WTC11 (cell line): ENCODE measurements around the gene SEBOX. TPM values are rescaled to one million over a fixed set of nuclear protein-coding genes. Genes with fewer than 3 reads are reported as not detected.
A peak's percentile ranks its signal among the peaks of the same experiment; 100 is the strongest.

ENCODE experiments used
- ATAC-seq: fragments of 200-7000 bp; cut with Tn5 transposase; 2 replicates; pipeline ENCODE4 v1.10.0; 2021; ENCODE audit warnings: mild to moderate bottlenecking, moderate library complexity
- CTCF ChIA-PET: fragments of 300-600 bp; sonication (Branson Sonifier 250); formaldehyde crosslinking; loops from one replicate; lab custom pipeline; 2021; ENCODE audit warnings: antibody characterized with exemption; lab: Charles Lee
- POLR2A ChIA-PET: fragments of 350-600 bp; sonication (Branson Sonifier 250); formaldehyde crosslinking; loops from one replicate; lab custom pipeline; 2021; ENCODE audit warnings: antibody characterized with exemption; lab: Charles Lee
- DNase-seq: peaks from one replicate; pipeline ENCODE4 v3.0.0; 2021; ENCODE audit warnings: low spot score
- H3K27ac Mint-ChIP-seq: 2 replicates; pipeline ENCODE4 v1.8.0; 2021; ENCODE audit warnings: mixed read lengths
- H3K27me3 Mint-ChIP-seq: 2 replicates; pipeline ENCODE4 v1.8.0; 2021; ENCODE audit warnings: low read depth, mild to moderate bottlenecking, moderate library complexity, mixed read lengths
- H3K36me3 Mint-ChIP-seq: 2 replicates; pipeline ENCODE4 v1.8.0; 2021; ENCODE audit warnings: mixed read lengths
- H3K4me1 Mint-ChIP-seq: 2 replicates; pipeline ENCODE4 v1.8.0; 2022; ENCODE audit warnings: mixed read lengths
- H3K4me3 Mint-ChIP-seq: 2 replicates; pipeline ENCODE4 v1.8.0; 2021; ENCODE audit warnings: mild to moderate bottlenecking, moderate library complexity, mixed read lengths
- H3K9me3 Mint-ChIP-seq: 2 replicates; pipeline ENCODE4 v1.8.0; 2021; ENCODE audit warnings: mixed read lengths
- CBFB ChIP-seq: sonication (generic); formaldehyde crosslinking; IDR thresholded peaks from 2 replicates; pipeline ENCODE4 v1.8.1; 2022; ENCODE audit warnings: mild to moderate bottlenecking, low read depth, missing genetic modification reagents
- ELF4 ChIP-seq: sonication (generic); formaldehyde crosslinking; IDR thresholded peaks from 2 replicates; pipeline ENCODE4 v1.8.1; 2022; ENCODE audit warnings: low read depth, mild to moderate bottlenecking, moderate library complexity, missing genetic modification reagents
- FOXJ3 ChIP-seq: sonication (generic); formaldehyde crosslinking; IDR thresholded peaks from 2 replicates; pipeline ENCODE4 v1.9.0; 2021; ENCODE audit warnings: missing genetic modification reagents, mild to moderate bottlenecking, borderline replicate concordance
- NFE2L1 ChIP-seq: sonication (generic); formaldehyde crosslinking; IDR thresholded peaks from 2 replicates; pipeline ENCODE4 v1.8.1; 2023; ENCODE audit warnings: missing genetic modification reagents
- NFYB ChIP-seq: sonication (generic); formaldehyde crosslinking; conservative IDR thresholded peaks from 2 replicates; pipeline ENCODE4 v1.8.0; 2022; ENCODE audit warnings: low read depth, missing genetic modification reagents
- NR1H2 ChIP-seq: sonication (generic); formaldehyde crosslinking; IDR thresholded peaks from 2 replicates; pipeline ENCODE4 v1.9.0; 2021; ENCODE audit warnings: mild to moderate bottlenecking, moderate library complexity, missing genetic modification reagents
- SOX15 ChIP-seq: fragments of 250-450 bp; sonication (Bioruptor Pico); IDR thresholded peaks from 2 replicates; pipeline ENCODE4 v1.9.0; 2021; ENCODE audit warnings: mild to moderate bottlenecking
- TEAD1 ChIP-seq: sonication (generic); formaldehyde crosslinking; IDR thresholded peaks from 2 replicates; pipeline ENCODE4 v1.8.0; 2022; ENCODE audit warnings: mild to moderate bottlenecking, missing genetic modification reagents
- ZNF138 ChIP-seq: sonication (generic); formaldehyde crosslinking; conservative IDR thresholded peaks from 2 replicates; pipeline ENCODE4 v1.8.1; 2022; ENCODE audit warnings: mild to moderate bottlenecking, moderate library complexity, missing genetic modification reagents
- ZNF232 ChIP-seq: sonication (generic); formaldehyde crosslinking; IDR thresholded peaks from 2 replicates; pipeline ENCODE4 v1.8.0; 2022; ENCODE audit warnings: mild to moderate bottlenecking, missing genetic modification reagents
- total RNA-seq: library from RNA; stranded (reverse); gene quantifications from 3 replicates; pipeline ENCODE4 v1.2.3, GENCODE V29; 2021
- TF ChIP-seq, protein P1 (sequence below): sonication (generic); formaldehyde crosslinking; IDR thresholded peaks from 2 replicates; pipeline ENCODE4 v1.8.0; 2023; ENCODE audit warnings: missing genetic modification reagents, mild to moderate bottlenecking, borderline replicate concordance
- TF ChIP-seq, protein P2 (sequence below): sonication (generic); formaldehyde crosslinking; IDR thresholded peaks from 2 replicates; pipeline ENCODE4 v1.8.1; 2023; ENCODE audit warnings: mild to moderate bottlenecking, missing genetic modification reagents
- TF ChIP-seq, protein P3 (sequence below): fragments of 250-450 bp; sonication (Bioruptor Pico); IDR thresholded peaks from 2 replicates; pipeline ENCODE4 v2.1.2; 2022; ENCODE audit warnings: mild to moderate bottlenecking, moderate library complexity

Gene SEBOX
- total RNA-seq, 1 experiment from 2014 or later, result not detected

DNA sequence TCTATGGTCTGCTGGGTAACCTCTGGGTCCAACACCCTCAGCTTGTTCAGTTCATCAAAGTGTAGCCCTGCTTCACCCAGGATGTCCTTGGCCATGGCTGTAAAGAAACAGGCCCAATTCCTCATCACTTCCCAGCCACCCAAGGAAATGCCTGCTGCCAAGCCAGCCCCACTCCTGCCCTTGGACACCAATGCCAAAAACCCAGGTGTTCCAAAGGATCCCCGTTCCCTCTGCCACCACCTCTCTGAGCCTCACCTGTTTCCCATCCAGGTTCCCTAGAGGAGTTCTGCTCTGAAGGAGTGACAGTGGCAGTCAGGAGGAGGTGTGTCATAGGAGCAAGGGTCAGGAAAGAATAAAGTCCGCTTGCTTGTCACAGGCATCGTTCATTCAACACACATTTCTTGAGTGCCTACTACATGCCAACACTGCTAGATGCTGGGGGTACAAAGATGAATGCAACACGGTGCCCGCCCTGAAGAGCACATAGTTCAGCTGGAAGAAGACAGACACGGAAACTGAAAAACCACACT, 33.0 kb downstream of the SEBOX start:
- Mint-ChIP-seq H3K9me3 (no peaks in the 10 kb centered on the region), H3K4me1 (peaks cover 17% of the 10 kb centered on the region), H3K36me3 (peaks cover 21% of the 10 kb centered on the region), H3K27me3 (no peaks in the 10 kb centered on the region), H3K27ac (no peak overlapping the region), H3K4me3 (no peak overlapping the region)
- no peak for TF ChIP-seq NR1H2
- no peak for TF ChIP-seq FOXJ3 (CRISPR knock-in tag)
- no peak for TF ChIP-seq ZNF138 (CRISPR knock-in tag)
- no peak for TF ChIP-seq NFYB (CRISPR knock-in tag)
- CTCF ChIA-PET, result interaction anchor here (1.2 kb wide), 1 partner anchor 11 kb away, joined by 3 read pairs; no protein-coding TSS in a partner anchor
- POLR2A ChIA-PET, result interaction anchor here (1.3 kb wide), 1 partner anchor 14 kb away, joined by 3 read pairs; no protein-coding TSS in a partner anchor
- ATAC-seq (no peak), DNase-seq (no peak)

DNA sequence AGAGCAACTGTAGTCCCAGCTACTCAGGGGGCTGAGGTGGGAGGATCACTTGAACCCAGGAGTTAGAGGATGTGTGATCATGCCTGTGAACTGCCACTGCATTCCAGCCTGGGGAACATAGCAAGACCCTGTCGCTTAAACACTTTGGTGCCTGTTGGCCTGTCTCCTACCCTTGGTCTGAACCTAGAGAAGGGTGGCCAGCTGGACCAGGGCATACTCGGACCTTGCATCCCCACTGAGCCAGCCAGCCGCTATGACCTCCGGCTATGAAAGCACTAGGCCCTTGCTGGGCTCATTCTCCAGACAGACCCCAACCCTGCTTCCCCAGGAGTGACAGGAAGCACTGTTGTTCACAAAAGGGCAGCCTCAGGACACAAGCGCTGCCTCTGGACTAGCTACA, 34.3 kb downstream of the SEBOX start:
- no peak overlapping the region for H3K27ac Mint-ChIP-seq
- CTCF ChIA-PET, result interaction anchor here (1.0 to 1.2 kb wide), 2 partner anchors 13 to 79 kb away, joined by 3 read pairs; no protein-coding TSS in a partner anchor
- peaks cover 34% of the 10 kb centered on the region for H3K36me3 Mint-ChIP-seq
- H3K27me3 Mint-ChIP-seq, result no peaks in the 10 kb centered on the region
- H3K4me3 Mint-ChIP-seq, result no peak overlapping the region
- POLR2A ChIA-PET, result no interaction called here
- ATAC-seq, result no peak
- H3K4me1 Mint-ChIP-seq, result peaks cover 10% of the 10 kb centered on the region
- no peaks in the 10 kb centered on the region for H3K9me3 Mint-ChIP-seq
- TF ChIP-seq, protein P1, sequence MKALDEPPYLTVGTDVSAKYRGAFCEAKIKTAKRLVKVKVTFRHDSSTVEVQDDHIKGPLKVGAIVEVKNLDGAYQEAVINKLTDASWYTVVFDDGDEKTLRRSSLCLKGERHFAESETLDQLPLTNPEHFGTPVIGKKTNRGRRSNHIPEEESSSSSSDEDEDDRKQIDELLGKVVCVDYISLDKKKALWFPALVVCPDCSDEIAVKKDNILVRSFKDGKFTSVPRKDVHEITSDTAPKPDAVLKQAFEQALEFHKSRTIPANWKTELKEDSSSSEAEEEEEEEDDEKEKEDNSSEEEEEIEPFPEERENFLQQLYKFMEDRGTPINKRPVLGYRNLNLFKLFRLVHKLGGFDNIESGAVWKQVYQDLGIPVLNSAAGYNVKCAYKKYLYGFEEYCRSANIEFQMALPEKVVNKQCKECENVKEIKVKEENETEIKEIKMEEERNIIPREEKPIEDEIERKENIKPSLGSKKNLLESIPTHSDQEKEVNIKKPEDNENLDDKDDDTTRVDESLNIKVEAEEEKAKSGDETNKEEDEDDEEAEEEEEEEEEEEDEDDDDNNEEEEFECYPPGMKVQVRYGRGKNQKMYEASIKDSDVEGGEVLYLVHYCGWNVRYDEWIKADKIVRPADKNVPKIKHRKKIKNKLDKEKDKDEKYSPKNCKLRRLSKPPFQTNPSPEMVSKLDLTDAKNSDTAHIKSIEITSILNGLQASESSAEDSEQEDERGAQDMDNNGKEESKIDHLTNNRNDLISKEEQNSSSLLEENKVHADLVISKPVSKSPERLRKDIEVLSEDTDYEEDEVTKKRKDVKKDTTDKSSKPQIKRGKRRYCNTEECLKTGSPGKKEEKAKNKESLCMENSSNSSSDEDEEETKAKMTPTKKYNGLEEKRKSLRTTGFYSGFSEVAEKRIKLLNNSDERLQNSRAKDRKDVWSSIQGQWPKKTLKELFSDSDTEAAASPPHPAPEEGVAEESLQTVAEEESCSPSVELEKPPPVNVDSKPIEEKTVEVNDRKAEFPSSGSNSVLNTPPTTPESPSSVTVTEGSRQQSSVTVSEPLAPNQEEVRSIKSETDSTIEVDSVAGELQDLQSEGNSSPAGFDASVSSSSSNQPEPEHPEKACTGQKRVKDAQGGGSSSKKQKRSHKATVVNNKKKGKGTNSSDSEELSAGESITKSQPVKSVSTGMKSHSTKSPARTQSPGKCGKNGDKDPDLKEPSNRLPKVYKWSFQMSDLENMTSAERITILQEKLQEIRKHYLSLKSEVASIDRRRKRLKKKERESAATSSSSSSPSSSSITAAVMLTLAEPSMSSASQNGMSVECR (CRISPR knock-in tag), result no peak
- no peak for TF ChIP-seq CBFB (CRISPR knock-in tag)
- TF ChIP-seq, protein P2, sequence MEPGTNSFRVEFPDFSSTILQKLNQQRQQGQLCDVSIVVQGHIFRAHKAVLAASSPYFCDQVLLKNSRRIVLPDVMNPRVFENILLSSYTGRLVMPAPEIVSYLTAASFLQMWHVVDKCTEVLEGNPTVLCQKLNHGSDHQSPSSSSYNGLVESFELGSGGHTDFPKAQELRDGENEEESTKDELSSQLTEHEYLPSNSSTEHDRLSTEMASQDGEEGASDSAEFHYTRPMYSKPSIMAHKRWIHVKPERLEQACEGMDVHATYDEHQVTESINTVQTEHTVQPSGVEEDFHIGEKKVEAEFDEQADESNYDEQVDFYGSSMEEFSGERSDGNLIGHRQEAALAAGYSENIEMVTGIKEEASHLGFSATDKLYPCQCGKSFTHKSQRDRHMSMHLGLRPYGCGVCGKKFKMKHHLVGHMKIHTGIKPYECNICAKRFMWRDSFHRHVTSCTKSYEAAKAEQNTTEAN (CRISPR knock-in tag), result no peak
- no peak for TF ChIP-seq ZNF232 (CRISPR knock-in tag)
- DNase-seq, result no peak

DNA sequence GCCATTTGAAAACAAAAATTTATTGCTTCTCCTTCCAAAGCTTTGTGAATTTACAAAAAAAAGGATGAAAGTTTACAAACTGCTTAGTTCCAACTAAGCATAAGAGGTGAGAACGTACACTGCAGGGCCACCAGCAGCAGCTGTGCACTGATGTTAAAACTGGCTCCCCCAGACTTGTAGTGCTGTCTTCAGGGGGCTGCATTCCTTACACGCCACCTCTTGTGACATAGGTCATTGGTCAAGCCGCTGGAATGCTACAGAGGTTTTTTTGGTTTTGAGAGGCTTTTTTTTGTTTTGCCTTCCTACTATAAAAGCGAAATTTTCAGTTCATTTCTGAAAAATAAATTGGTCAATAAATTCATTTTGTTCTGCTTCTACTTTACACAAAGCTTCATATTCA, 36.7 kb downstream of the SEBOX start:
- Mint-ChIP-seq H3K4me3 (no peak overlapping the region), H3K27ac (peak overlapping the region; percentile 72; the same call in 1 of the 2 replicates), H3K27me3 (no peaks in the 10 kb centered on the region), H3K9me3 (no peaks in the 10 kb centered on the region), H3K36me3 (peaks cover 37% of the 10 kb centered on the region), H3K4me1 (no peaks in the 10 kb centered on the region)
- ChIA-PET POLR2A (no interaction called here), CTCF (no interaction called here)
- ATAC-seq (no peak), DNase-seq (no peak)
- TF ChIP-seq ELF4, result no peak
- no peak for TF ChIP-seq NFE2L1 (CRISPR knock-in tag)
- TF ChIP-seq TEAD1 (CRISPR knock-in tag), result no peak
- TF ChIP-seq, protein P3, sequence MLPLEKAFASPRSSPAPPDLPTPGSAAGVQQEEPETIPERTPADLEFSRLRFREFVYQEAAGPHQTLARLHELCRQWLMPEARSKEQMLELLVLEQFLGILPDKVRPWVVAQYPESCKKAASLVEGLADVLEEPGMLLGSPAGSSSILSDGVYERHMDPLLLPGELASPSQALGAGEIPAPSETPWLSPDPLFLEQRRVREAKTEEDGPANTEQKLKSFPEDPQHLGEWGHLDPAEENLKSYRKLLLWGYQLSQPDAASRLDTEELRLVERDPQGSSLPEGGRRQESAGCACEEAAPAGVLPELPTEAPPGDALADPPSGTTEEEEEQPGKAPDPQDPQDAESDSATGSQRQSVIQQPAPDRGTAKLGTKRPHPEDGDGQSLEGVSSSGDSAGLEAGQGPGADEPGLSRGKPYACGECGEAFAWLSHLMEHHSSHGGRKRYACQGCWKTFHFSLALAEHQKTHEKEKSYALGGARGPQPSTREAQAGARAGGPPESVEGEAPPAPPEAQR (CRISPR knock-in tag), result no peak
- no peak for TF ChIP-seq SOX15
